Keratinocyte (primary cell): ENCODE data around the gene HDAC9.

ENCODE experiments used
- EZH2 ChIP-seq: IDR thresholded peaks from one replicate; pipeline ENCODE4 v1.6.1; 2012; ENCODE audit warnings: inconsistent platforms, mild to moderate bottlenecking, low read length, moderate library complexity
- TF ChIP-seq, protein P1 (sequence below), 3 experiments: IDR thresholded peaks in 1 of 3; conservative IDR thresholded peaks in 1 of 3; optimal IDR thresholded peaks in 1 of 3; 2 replicates in 2 of 3; 3 replicates in 1 of 3; pipeline versions ENCODE3 to v1.5.1; 2011; ENCODE audit warnings: low read length in 3 of 3, mild to moderate bottlenecking in 3 of 3, moderate library complexity in 2 of 3, control low read depth in 1 of 3, inconsistent platforms in 1 of 3; ENCODE audit not compliant: insufficient read depth in 2 of 3; ENCODE audit errors: extremely low read depth in 1 of 3

DNA sequence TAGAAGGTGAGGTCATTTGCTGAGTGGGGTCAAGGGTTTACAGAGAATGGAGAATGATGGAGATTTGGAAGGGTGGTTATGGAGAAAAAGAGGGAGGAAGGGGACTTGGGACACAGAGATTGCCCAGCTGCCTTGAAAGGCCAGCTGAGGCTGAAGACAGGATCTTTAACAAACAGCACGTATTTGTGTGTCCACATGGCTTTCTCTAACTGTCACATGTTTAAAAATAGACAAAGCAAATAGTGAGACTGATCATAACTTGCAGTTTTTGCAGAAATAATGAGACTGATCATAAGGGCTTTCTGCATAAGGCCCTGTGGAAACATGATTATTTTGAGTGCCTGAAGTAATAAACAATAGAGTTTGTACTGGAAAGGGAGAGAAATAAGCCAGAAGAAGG lies 212.7 kb downstream of the HDAC9 start:
- TF ChIP-seq, protein P1, sequence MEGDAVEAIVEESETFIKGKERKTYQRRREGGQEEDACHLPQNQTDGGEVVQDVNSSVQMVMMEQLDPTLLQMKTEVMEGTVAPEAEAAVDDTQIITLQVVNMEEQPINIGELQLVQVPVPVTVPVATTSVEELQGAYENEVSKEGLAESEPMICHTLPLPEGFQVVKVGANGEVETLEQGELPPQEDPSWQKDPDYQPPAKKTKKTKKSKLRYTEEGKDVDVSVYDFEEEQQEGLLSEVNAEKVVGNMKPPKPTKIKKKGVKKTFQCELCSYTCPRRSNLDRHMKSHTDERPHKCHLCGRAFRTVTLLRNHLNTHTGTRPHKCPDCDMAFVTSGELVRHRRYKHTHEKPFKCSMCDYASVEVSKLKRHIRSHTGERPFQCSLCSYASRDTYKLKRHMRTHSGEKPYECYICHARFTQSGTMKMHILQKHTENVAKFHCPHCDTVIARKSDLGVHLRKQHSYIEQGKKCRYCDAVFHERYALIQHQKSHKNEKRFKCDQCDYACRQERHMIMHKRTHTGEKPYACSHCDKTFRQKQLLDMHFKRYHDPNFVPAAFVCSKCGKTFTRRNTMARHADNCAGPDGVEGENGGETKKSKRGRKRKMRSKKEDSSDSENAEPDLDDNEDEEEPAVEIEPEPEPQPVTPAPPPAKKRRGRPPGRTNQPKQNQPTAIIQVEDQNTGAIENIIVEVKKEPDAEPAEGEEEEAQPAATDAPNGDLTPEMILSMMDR (optimal IDR thresholded peaks at IDR 0.05 in 1 of 3, IDR thresholded peaks at IDR 0.05 in 1 of 3, conservative IDR thresholded peaks at IDR 0.05 in 1 of 3; ENCODE audit: extremely low read depth in 1 of 3, insufficient read depth in 2 of 3, low read length in 3 of 3): no peak
- TF ChIP-seq EZH2: no peak
